GM19099 (cell line): Measurements from ENCODE around the gene CFAP157.

Experiments used
- POLR2A ChIP-seq: IDR thresholded peaks from 3 replicates; pipeline ENCODE4 v1.6.1; 2011; ENCODE audit warnings: low read depth; ENCODE audit not compliant: insufficient read length; ENCODE audit errors: extremely low read depth

The CFAP157 gene

DNA sequence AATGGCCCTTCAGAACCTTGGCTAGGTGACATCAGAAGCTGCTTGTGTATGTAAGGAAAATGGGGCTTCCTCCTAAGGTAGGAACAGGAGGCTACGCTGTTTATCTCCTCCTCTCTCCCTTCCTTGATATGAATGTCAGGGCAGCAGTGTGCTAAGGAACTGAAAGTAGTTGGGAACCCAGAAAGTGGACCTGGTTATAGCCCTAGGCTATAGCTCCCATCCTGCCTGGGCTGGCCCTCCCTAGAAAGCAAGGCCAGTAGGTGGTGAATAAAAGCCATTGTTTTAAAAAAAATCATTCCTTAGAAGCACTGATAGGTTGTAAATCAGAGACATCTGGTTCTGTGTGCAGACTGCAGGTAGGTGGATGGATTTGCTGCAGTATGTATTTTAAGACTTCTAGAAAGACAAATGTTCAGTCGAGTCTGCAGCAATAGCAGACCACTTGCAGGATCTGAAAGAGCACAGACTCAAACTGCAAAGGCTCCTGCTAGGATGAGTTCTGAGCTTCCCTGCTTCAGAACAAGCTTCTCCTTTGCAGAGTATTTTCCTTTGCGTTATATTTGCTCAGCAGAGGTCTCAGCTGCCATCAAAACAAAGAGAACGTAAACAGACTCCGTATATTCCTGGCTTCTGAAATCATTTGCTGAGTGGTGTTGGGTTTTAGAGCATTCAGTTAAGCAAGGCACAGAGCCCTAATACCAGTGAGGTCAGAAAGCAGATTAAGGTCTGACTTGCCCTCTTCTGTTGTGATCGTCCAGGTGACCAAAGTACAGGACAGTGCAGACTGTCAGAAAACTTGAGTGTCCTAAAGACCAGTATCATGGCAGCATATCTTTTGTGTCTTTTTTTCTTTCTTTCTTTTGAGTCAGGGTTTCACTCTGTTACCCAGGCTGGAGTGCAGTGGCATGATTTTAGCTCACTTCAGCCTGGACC is 20.1 kb upstream of the CFAP157 start:
- no peak for TF ChIP-seq POLR2A

DNA sequence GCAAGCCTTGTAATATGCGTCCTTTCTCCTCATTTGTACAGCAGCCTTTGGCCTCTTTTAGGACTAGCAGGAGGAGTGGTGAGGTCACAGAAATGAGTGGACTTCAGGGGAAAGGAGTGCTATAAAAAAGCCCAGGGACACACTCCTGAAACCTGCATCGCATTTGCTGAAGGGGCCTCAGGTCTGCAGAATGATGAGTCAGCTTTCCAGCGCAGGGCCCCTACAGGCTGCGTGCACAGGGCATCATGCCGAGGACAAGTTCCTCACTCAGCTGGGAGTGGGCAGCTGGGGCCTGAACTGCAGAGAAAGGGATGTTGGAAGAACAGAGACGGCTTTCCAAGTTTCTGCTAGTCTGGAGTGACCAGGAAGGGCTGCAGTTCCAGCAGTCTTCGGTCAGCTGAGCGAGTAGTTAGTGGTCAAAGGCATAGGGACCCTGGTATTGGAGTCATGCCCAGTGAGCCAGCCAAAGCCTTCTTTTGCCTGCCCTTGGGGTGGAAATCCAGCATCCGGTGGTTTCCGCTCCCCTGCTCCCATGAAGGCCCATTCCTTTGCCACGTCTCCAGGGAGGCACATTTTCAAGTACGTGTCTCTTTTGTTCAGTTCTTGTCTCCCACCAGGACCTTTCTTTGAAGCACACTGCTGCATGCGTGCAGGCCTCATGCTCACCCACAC is 17.3 kb upstream of the CFAP157 start:
- no peak for TF ChIP-seq POLR2A

- TF ChIP-seq POLR2A: no peak
Observed at GRCh38 chr9:127690735-127691134, 16.1 kb upstream of the CFAP157 start.

- no peak for TF ChIP-seq POLR2A
Observed at GRCh38 chr9:127692071-127692470, 14.7 kb upstream of the CFAP157 start.

- no peak for TF ChIP-seq POLR2A
Observed at GRCh38 chr9:127693143-127693542, 13.6 kb upstream of the CFAP157 start.

- TF ChIP-seq POLR2A: no peak
Observed at GRCh38 chr9:127693697-127694096, 13.1 kb upstream of the CFAP157 start.

DNA sequence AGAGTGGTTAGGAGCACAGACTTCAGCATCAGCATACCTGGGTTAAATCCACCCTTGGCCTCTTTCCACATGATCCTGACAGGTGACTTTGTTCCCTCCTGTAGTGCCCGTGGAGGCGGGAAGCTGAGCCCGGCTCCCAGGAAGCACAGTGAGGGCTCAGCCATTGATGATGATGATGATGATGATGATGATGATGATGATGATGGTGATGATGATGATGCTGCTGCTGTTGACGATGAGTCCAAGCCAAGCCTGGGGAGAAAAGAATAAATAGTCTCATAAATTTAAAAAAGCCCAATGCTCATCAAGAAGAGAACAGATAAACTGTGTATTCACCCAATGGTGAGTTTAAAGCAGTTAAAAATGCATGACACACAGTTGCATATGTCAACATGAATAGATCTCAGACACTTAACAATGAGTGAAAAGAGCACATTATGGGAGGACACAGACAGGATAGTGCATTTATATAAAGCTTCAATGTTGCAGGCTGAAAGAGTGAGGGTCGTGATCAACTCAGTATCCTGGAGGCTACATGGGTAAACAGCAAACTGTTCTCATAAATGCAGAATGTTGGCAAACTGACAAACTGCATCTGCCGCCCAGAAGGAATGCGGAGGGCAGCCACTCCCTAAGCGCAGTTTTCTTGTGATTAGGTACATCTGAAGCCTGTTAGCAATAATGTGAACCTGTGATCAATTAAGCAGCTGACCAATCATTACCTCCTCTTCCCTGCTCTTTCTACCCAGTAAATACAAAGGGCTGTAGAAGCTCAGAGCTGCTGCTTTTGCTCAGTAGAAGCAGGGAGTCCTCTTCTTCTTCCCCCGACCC is 11.7 kb upstream of the CFAP157 start:
- TF ChIP-seq POLR2A: no peak

DNA sequence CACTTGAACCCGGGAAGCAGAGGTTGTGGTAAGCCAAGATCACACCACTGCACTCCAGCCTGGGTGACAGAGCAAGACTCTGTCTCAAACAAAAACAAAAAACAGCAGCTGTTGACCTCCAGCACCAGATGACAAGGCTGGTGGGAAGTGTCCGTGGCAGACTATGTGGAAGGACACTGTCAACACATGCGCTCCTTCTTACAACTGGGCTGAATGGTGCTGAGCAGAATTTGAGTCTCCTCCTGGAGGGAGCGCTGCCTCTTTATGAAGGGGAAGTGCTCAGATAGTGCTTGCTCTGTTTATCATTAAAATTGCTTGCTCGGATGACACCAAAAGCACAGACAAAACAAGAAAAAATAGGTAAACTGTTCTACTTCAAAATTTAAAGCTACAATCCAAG is 9.2 kb upstream of the CFAP157 start:
- TF ChIP-seq POLR2A: no peak

DNA sequence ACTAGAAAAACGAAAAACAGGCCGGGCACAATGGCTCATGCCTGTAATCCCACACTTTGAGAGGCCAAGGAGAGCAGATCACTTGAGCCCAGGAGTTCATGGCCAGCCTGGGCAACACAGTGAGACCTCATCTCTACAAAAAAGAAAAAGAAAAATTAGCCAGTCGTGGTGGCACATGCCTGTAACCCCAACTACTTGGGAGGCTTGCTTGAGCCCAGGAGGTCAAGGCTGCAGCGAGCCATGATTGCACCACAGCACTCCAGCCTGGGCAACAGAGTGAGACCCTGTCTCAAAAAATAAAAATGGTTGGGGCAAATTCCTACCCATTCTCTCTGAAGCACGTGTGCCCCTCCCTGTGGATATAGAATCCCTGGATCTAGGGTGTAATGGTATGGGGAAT is 8.4 kb upstream of the CFAP157 start:
- TF ChIP-seq POLR2A: no peak

- TF ChIP-seq POLR2A: peak; percentile 54
Observed at GRCh38 chr9:127698985-127699670, 7.7 kb upstream of the CFAP157 start.

DNA sequence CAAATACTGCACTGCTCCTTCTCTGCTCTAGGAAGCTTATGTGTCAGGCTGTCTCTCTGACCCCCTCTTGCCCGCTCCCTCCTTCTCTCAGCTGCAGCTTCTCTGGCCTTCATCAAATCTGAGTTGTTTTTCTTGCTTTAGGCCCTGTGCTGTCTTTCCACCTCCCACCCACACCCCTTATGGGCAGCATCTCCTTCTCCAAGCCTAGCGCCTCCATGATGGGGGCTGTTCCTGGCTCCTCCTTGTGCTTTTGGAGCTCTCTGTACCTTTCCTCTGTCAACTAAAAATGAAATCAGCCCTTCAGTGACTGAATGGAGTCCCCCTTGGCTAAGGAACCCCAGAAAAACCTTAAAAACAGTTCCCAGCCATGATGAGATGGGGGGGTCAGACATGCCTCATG is 6.6 kb upstream of the CFAP157 start:
- TF ChIP-seq POLR2A: no peak

DNA sequence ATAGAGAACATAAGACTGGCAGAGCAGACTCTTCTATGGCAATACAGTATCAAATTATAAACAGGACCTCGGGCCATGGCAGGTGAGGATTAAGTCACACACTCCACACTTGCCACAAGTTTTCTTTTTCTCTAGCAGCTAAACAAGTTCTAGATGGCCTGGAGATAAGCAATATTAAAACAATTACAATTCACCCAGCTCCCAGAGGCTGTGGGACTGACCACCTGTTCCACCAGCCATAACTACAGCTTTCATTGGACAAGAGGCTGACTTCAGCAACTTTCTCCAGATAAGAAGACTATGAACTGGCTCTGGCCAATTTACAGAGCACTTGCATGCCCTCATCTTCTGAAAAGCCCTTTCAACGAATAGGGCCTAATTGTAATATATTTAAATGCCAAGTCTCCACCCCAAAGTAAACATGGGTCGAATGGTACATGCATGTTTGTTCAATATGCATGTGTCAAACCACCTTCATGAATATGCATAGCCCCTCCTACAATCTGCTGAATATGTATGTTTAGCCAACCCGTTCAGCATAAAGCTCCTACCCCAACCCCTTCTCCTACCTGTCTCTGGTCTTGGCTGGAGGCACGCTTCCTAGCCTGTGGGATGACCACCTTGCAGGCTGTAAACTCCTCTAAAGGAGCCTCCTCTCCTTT is 6.1 kb upstream of the CFAP157 start:
- TF ChIP-seq POLR2A: no peak

DNA sequence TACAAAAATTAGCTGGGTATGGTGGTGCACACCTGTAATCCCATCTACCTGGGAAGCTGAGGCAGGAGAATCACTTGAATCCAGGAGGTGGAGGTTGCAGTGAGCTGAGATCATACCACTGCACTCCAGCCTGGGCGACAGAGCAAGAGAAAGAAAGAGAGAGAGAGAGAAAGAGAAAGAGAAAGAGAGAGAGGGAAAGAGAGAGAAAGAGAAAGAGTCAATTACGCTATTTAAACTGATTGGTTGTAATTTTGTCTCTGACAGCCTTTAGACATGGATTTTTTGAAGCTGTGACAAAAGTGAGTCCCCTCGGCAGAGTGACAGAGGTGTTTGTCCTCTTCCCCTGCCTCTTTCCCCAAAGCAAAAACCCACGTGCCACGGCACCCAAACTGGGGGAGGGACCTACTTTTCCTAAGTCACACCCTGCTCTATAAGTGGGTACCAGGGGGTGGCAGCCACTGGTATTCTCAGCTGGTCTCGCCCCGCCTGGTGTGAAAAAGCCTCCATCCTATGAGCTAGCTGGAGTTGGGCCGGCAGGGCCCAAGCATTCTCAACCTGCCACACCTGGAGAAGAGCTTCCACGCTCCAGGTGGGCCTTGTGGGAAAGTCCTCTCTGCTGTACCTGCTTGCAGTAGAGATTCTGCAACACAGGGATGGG is 3.4 kb upstream of the CFAP157 start:
- no peak for TF ChIP-seq POLR2A
